ENCODE results near the gene SDR39U1.

SDR39U1 gene

GRCh38 chr14:24437736-24438067 lies 4.9 kb downstream of the SDR39U1 start:
- DNase-seq: no peak

DNA sequence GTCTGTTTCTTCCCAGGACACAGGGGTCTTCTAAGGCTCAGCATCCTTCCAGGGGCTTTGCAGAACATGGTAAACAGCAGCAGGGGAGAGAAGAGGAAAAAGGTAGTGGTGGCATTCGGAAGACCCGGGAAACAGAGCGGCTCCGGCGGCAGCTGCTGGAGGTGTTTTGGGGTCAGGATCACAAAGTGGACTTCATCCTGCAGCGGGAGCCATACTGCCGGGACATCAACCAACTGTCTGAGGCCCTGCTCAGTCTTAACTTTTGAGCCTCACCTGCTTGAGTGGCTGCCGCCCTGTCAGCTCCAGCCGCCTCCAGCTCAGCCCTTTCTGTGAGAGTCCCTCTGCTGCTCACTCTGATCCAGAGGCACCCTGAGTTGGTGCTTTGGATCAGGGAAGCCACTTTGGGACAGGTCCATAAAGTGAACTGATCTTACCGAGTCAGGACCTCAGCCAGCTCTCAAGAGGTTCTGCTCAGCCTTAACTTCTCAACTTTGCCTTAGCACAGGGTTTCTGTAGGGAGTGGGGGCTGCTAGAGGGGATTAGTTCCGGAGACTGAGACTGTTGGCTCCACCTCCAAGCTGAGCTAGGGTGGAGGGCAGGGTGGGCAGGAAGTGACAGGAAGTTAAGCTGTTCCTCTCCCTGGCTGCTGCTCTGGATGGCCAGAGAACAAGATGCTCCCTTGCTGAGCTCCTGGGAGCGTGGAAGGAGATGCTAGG lies 5.4 kb downstream of the SDR39U1 start:
- DNase-seq: no peak
- TF ChIP-seq GATA1 (IDR thresholded peaks at IDR 0.05; ENCODE audit: low read depth, low read length) (no peak), POLR2A (IDR thresholded peaks at IDR 0.05; ENCODE audit: low read length) (no peak)

More at GRCh38 chr14:24437736-24438067, 4.9 kb downstream of the SDR39U1 start:
- TF ChIP-seq GATA1 (IDR thresholded peaks at IDR 0.05; ENCODE audit: low read depth, low read length) (no peak), POLR2A (IDR thresholded peaks at IDR 0.05; ENCODE audit: low read length) (peak; percentile 10)

DNA sequence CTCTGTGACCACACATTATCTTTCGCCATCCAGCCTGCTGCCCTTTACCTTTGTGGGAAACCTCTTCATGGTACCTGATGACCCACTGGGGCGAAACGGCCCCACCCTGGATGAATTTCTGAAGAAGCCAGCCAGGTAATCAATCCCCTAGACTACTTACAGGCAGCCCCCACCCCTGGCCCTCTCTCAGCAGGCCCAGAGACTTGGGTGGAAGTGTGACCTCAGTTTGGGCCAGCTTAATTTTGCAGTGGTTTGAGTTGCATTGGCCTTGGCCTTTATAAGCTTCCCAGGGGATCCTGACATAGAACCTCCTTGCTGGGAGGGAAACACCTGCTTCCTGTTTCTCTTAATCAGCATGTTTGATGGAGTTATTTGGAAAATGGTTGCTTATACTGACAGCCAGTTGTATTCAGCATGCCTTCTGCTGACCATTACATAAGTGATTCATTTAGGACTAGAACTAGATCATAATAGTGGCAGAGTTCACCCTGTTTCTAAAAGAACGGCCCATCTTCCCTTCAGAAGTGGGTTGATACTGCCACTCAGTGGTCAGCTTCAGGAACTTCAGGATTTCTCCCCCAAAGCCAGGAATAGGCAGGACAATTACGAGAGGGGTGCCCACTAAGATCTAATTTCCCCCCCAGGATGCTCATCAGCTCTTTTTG lies 6.1 kb downstream of the SDR39U1 start:
- DNase-seq: peak; percentile 72 to 84
- TF ChIP-seq POLR2A (IDR thresholded peaks at IDR 0.05; ENCODE audit: low read length) (no peak), GATA1 (IDR thresholded peaks at IDR 0.05; ENCODE audit: low read depth, low read length) (no peak)

DNA sequence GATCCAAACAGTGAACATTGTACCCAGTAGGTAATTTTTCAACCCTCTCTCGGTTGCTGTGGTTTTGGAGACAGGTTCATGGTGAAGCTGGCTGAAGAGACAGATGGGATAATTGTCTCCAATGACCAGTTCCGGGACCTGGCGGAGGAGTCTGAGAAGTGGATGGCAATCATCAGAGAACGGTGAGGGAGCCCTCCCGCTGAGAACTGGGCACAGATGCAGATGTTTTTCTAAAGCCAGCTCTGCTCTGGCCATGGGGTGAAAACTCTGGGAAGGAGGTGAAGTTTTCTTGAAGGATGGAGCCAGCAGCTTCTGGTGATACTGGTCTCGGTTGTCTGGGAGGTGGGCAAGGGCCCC lies 6.6 kb downstream of the SDR39U1 start:
- DNase-seq: no peak
- TF ChIP-seq GATA1 (IDR thresholded peaks at IDR 0.05; ENCODE audit: low read depth, low read length): no peak
- TF ChIP-seq POLR2A (IDR thresholded peaks at IDR 0.05; ENCODE audit: low read length): no peak

DNA sequence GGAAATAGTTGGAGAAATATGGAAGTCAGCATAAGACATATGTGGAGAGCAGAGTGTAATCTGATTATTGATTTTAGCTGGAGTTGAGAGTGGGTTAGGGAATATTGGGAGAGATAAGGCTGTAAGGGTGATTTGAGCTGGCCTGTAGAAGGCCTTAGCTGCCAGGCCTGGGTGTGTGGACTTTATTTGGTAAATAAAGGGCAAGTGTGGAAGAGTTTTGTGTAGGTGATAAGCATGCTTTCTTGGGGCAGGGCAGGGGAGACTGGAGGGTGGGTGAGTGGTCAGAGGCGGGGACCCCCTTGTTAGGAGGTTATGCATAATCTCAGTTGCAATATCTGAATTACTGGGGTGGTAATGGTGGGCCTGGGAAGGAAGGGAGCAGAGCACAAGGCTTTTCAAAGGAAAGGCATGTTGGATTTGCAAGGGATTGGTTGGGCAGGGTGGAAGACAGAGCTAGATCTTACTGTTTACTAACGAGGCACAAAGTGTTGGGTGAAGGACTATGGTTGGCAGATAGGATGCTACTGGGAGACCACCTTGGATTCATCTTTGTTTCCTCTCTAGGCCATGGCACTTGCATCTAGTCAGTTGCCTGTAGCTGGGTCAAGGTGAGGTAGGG lies 7.3 kb downstream of the SDR39U1 start:
- DNase-seq: no peak
- TF ChIP-seq POLR2A (IDR thresholded peaks at IDR 0.05; ENCODE audit: low read length) (no peak), GATA1 (IDR thresholded peaks at IDR 0.05; ENCODE audit: low read depth, low read length) (no peak)

DNA sequence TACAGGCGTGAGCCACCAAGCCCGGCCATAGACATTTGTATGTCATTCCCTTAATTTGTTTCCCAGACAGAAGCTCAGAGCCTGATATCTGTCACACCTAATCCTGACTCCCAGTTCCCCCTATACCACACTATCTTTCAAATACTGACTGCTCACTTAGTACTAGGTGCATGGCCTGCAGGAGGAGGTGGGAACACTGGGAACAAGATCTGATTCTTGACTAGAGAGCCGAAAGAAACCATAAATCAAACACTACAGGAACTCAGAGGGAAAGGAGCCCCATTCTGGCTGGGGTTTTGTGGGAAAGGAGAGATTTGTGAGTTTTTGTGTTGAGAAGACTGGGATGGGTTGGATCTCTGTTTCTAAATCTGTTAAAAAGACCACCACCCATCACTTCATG lies 7.9 kb downstream of the SDR39U1 start:
- TF ChIP-seq GATA1 (IDR thresholded peaks at IDR 0.05; ENCODE audit: low read depth, low read length) (no peak), POLR2A (IDR thresholded peaks at IDR 0.05; ENCODE audit: low read length) (no peak)
- DNase-seq: no peak

DNA sequence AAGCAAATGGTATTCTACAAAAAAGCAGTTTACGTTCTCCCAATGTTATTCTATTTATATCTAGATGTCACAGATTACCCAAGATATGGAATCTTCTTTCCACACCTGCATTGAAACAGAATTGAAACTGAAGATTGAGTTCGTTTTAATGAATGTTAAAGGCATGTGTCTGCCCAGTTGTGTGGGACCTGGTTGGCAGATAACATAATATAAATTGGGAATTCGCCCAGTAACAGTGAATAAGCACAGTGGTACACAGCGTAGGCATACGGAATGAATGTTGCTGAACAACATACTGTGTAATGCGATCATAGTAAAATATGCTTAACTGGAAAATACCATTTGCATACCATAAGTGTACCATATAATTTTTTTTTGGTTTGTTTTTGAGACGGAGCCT lies 8.5 kb downstream of the SDR39U1 start:
- peak; percentile 58 to 64 for DNase-seq
- no peak for TF ChIP-seq GATA1 (IDR thresholded peaks at IDR 0.05; ENCODE audit: low read depth, low read length)
- no peak for TF ChIP-seq POLR2A (IDR thresholded peaks at IDR 0.05; ENCODE audit: low read length)

DNA sequence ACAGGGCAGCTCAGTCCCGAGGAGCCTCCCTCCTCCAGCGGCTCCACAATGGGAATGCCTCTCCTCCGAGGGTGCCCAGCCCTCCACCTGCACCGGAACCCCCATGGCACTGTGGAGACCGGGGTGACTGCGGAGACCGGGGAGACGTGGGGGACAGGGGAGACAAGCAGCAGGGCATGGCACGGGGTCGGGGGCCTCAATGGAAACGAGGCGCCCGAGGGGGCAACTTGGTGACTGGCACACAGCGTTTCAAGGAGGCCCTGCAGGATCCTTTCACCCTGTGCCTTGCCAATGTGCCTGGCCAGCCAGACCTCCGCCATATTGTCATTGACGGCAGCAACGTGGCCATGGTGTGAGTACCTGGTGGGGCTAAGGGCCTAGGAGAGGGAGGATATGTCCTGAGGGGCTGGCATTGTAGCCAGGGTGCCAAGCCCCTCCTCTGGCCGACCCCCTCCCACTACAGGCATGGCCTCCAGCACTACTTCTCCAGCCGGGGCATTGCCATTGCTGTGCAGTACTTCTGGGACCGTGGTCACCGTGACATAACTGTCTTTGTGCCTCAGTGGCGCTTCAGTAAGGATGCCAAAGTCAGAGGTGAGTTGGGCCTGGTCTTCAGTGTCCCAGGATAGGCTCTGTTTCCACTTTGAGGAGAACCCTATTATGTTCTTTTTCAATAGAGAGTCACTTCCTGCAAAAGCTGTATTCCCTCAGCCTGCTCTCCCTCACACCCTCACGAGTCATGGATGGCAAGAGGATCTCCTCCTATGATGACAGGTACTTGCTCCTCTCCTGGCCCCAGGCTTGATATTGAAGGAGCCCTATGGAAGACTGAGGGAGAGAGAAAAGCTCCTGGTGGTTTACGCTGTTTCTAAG lies 10.1 kb downstream of the SDR39U1 start:
- TF ChIP-seq GATA1 (IDR thresholded peaks at IDR 0.05; ENCODE audit: low read depth, low read length) (no peak), POLR2A (IDR thresholded peaks at IDR 0.05; ENCODE audit: low read length) (no peak)
- DNase-seq: no peak

GRCh38 chr14:24431569-24432258 lies 10.9 kb downstream of the SDR39U1 start:
- peak; percentile 94 to 97 for DNase-seq
- TF ChIP-seq GATA1 (IDR thresholded peaks at IDR 0.05; ENCODE audit: low read depth, low read length) (no peak), POLR2A (IDR thresholded peaks at IDR 0.05; ENCODE audit: low read length) (no peak)

GRCh38 chr14:24430682-24431568 lies 11.7 kb downstream of the SDR39U1 start:
- TF ChIP-seq POLR2A (IDR thresholded peaks at IDR 0.05; ENCODE audit: low read length) (no peak), GATA1 (IDR thresholded peaks at IDR 0.05; ENCODE audit: low read depth, low read length) (no peak)
- DNase-seq: peak in 1 of 2 experiments; percentile 43

DNA sequence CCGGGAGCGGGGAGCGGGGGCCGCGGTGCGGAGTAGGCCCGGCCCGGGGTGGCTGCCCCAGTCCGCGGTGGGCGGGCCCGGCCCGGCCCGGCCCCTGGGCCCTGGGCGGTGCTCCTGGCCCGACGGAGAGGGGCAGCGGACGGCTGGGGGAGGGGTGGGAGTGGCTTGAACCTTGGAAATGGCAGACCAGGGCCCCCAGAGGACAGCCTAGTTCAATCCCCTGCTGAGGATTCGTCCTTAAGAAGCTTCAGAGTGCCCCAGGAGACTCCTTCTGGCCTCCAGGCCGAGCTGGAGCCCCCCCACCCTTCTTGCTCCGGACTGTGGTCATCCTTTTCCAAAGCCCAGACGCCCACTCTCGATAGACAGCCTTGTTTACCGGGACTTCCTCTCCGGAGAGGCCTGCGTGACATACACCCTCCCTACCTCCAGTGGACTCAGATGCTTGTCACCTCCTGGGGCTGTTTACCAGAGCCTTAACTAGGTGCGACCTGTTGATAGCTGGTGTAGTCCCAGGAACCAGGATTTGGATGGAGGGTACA lies 12.4 kb downstream of the SDR39U1 start:
- TF ChIP-seq POLR2A (IDR thresholded peaks at IDR 0.05; ENCODE audit: low read length): peak; percentile 40
- TF ChIP-seq GATA1 (IDR thresholded peaks at IDR 0.05; ENCODE audit: low read depth, low read length): no peak
- peak; percentile 85 to 89 for DNase-seq
